ENCODE measurements around the gene CZIB.

DNA sequence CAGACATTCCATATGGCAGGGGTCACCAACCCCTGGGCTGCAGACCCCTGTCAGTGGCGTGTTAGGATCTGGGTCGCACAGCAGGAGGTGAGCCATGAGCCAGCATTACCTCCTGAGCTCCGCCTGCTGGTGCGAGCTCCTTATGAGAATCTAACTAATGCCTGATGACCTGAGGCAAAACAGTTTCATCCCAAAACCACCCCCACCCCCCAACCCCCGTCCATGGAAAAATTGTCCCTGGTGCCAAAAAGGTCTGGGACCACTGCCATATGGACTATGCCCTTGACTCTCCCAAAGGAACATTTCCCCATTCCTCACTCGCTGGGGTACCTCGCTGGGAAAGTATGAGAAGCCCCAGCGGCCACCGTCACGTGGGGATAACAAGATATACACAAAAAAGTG lies 30.2 kb downstream of the CZIB start:
- TF ChIP-seq TCF7L2 (IDR thresholded peaks at IDR 0.05; ENCODE audit: borderline replicate concordance, extremely low read depth, insufficient read depth, insufficient read length) (no peak), CEBPB (IDR thresholded peaks at IDR 0.05; ENCODE audit: low read depth) (no peak), EZH2phosphoT487 (IDR thresholded peaks at IDR 0.05; ENCODE audit: borderline replicate concordance) (no peak), EZH2 (IDR thresholded peaks at IDR 0.05) (no peak)
- TF ChIP-seq, protein P1, sequence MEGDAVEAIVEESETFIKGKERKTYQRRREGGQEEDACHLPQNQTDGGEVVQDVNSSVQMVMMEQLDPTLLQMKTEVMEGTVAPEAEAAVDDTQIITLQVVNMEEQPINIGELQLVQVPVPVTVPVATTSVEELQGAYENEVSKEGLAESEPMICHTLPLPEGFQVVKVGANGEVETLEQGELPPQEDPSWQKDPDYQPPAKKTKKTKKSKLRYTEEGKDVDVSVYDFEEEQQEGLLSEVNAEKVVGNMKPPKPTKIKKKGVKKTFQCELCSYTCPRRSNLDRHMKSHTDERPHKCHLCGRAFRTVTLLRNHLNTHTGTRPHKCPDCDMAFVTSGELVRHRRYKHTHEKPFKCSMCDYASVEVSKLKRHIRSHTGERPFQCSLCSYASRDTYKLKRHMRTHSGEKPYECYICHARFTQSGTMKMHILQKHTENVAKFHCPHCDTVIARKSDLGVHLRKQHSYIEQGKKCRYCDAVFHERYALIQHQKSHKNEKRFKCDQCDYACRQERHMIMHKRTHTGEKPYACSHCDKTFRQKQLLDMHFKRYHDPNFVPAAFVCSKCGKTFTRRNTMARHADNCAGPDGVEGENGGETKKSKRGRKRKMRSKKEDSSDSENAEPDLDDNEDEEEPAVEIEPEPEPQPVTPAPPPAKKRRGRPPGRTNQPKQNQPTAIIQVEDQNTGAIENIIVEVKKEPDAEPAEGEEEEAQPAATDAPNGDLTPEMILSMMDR (IDR thresholded peaks at IDR 0.05 in 2 of 3, conservative IDR thresholded peaks at IDR 0.05 in 1 of 3; ENCODE audit: borderline replicate concordance in 1 of 3, insufficient read depth in 1 of 3, low read depth in 2 of 3, low read length in 2 of 3), result no peak

Data from HCT116 (cell line).